GM19035 (cell line): Measurements from ENCODE around the gene OR2Z1.
"Not testable (repeated sequence)": the region's sequence is repeated elsewhere in the genome, so short reads cannot be mapped to it uniquely, and the experiment has no call there.

Source experiments
- ATAC-seq: cut with Tn5 transposase; IDR thresholded peaks from one replicate; pipeline ENCODE4 v1.9.1; 2021; ENCODE audit not compliant: unreplicated experiment

Gene OR2Z1

GRCh38 chr19:8700956-8701355 lies 20.5 kb upstream of the OR2Z1 start:
- no peak for ATAC-seq

- no peak for ATAC-seq
Measured at GRCh38 chr19:8702350-8702749, 19.1 kb upstream of the OR2Z1 start.

GRCh38 chr19:8703223-8703622 lies 18.2 kb upstream of the OR2Z1 start:
- no peak for ATAC-seq

GRCh38 chr19:8705304-8705703 lies 16.1 kb upstream of the OR2Z1 start:
- ATAC-seq = not testable (repeated sequence)

GRCh38 chr19:8705742-8706141 lies 15.7 kb upstream of the OR2Z1 start:
- ATAC-seq = no peak

GRCh38 chr19:8710337-8710736 lies 11.1 kb upstream of the OR2Z1 start:
- not testable (repeated sequence) for ATAC-seq

- ATAC-seq = no peak
Measured at GRCh38 chr19:8722032-8722431, 598 bp downstream of the OR2Z1 start.

- no peak for ATAC-seq
Measured at GRCh38 chr19:8724276-8724675, 2.8 kb downstream of the OR2Z1 start.

- no peak for ATAC-seq
Measured at GRCh38 chr19:8731428-8732169, 10.2 kb downstream of the OR2Z1 start.

GRCh38 chr19:8738377-8738776 lies 16.9 kb downstream of the OR2Z1 start:
- no peak for ATAC-seq

- ATAC-seq = not testable (repeated sequence)
Measured at GRCh38 chr19:8739291-8740065, 18.0 kb downstream of the OR2Z1 start.

- ATAC-seq = not testable (repeated sequence)
Measured at GRCh38 chr19:8767257-8767656, 45.8 kb downstream of the OR2Z1 start.

- ATAC-seq = not testable (repeated sequence)
Measured at GRCh38 chr19:8769265-8769664, 47.8 kb downstream of the OR2Z1 start.

GRCh38 chr19:8773587-8773986 lies 52.2 kb downstream of the OR2Z1 start:
- ATAC-seq = not testable (repeated sequence)
